GM19455 (cell line): Measurements from ENCODE around the gene KLHL30.
"Not testable (repeated sequence)": the region's sequence is repeated elsewhere in the genome, so short reads cannot be mapped to it uniquely, and the experiment has no call there.

Experiments used
- ATAC-seq: cut with Tn5 transposase; IDR thresholded peaks from one replicate; pipeline ENCODE4 v1.9.1; 2021; ENCODE audit not compliant: unreplicated experiment

KLHL30 gene

GRCh38 chr2:238101891-238102841 lies 36.3 kb upstream of the KLHL30 start:
- ATAC-seq = no peak

- no peak for ATAC-seq
Observed at GRCh38 chr2:238102865-238103264, 35.6 kb upstream of the KLHL30 start.

- ATAC-seq = no peak
Observed at GRCh38 chr2:238103465-238104225, 34.8 kb upstream of the KLHL30 start.

GRCh38 chr2:238104226-238104690 lies 34.2 kb upstream of the KLHL30 start:
- ATAC-seq = no peak

- no peak for ATAC-seq
Observed at GRCh38 chr2:238104691-238105371, 33.6 kb upstream of the KLHL30 start.

- ATAC-seq = no peak
Observed at GRCh38 chr2:238105506-238106338, 32.7 kb upstream of the KLHL30 start.

GRCh38 chr2:238106339-238106697 lies 32.1 kb upstream of the KLHL30 start:
- no peak for ATAC-seq

- ATAC-seq = peak; percentile 27
Observed at GRCh38 chr2:238106698-238107524, 31.6 kb upstream of the KLHL30 start.

GRCh38 chr2:238107525-238108422 lies 30.7 kb upstream of the KLHL30 start:
- peak; percentile 56 for ATAC-seq

- ATAC-seq = peak; percentile 58
Observed at GRCh38 chr2:238108423-238109183, 29.9 kb upstream of the KLHL30 start.

GRCh38 chr2:238113611-238114010 lies 24.9 kb upstream of the KLHL30 start:
- ATAC-seq = no peak

GRCh38 chr2:238114331-238114841 lies 24.1 kb upstream of the KLHL30 start:
- ATAC-seq = no peak

GRCh38 chr2:238114851-238115660 lies 23.4 kb upstream of the KLHL30 start:
- ATAC-seq = no peak

- not testable (repeated sequence) for ATAC-seq
Observed at GRCh38 chr2:238115709-238116108, 22.8 kb upstream of the KLHL30 start.

GRCh38 chr2:238116298-238117198 lies 21.9 kb upstream of the KLHL30 start:
- ATAC-seq = no peak
